ENCODE data around the gene GADD45B. TPM values are rescaled to one million over a fixed set of nuclear protein-coding genes. Genes with fewer than 3 reads are reported as not detected.

GADD45B gene
- total RNA-seq, 1 experiment from 2014 or later = 37.9 TPM

GRCh38 chr19:2490659-2491058 is 14.7 kb downstream of the GADD45B start:
- H3K4me3 ChIP-seq (replicated peaks in 1 of 2; ENCODE audit: low read depth in 1 of 2, low read length in 2 of 2) = no peak overlapping the region
- no peak for ATAC-seq
- H3K9me3 ChIP-seq (ENCODE audit: control insufficient read depth in 1 of 2, insufficient read depth in 1 of 2, low read depth in 1 of 2, low read length in 2 of 2) = no peaks in the 10 kb centered on the region
- H3K27me3 ChIP-seq (ENCODE audit: insufficient read depth, low read length) = no peaks in the 10 kb centered on the region
- intact Hi-C loops (cut with micrococcal nuclease) = no loop called here
- H3K9me2 ChIP-seq (ENCODE audit: insufficient read depth) = no peaks in the 10 kb centered on the region
- ChIA-PET POLR2A (interaction anchor here (0.6 to 1.9 kb wide), 2 partner anchors 13 to 15 kb away, joined by 4 to 6 read pairs; partner anchors contain the start of gene GADD45B), CTCF (no interaction called here), RAD21 (ENCODE audit: low non-redundant PET in 1 of 2, low total read pairs in 2 of 2, uncharacterized antibody in 2 of 2, unreplicated experiment in 2 of 2) (interaction anchor here (0.7 kb wide), 2 partner anchors 17 to 137 kb away, joined by 3 to 4 read pairs; no protein-coding TSS in a partner anchor)
- no TSS peak for BruUV-seq (replicated peaks)
- H3K36me3 ChIP-seq (ENCODE audit: control insufficient read depth in 1 of 2, insufficient read depth in 2 of 2, low read length in 2 of 2) = no peaks in the 10 kb centered on the region
- peak overlapping the region; percentile 47 for H3K4me2 ChIP-seq (ENCODE audit: low read length)
- no peaks in the 10 kb centered on the region for H3K79me2 ChIP-seq (ENCODE audit: insufficient read depth, low read length)
- H4K20me1 ChIP-seq (ENCODE audit: insufficient read depth) = no peaks in the 10 kb centered on the region
- TF ChIP-seq EZH2 (IDR thresholded peaks at IDR 0.05) = no peak
- TF ChIP-seq REST (IDR thresholded peaks at IDR 0.05; ENCODE audit: low read depth) = no peak
- no peak for TF ChIP-seq SIN3A (IDR thresholded peaks at IDR 0.05; ENCODE audit: low read depth)
- TF ChIP-seq JUND (IDR thresholded peaks at IDR 0.05) = no peak
- no peak for TF ChIP-seq MAX (IDR thresholded peaks at IDR 0.05)
- TF ChIP-seq TCF7L2 (IDR thresholded peaks at IDR 0.05; ENCODE audit: borderline replicate concordance, extremely low read depth, insufficient read depth, insufficient read length) = no peak
- no peak for TF ChIP-seq FOSL1 (IDR thresholded peaks at IDR 0.05; ENCODE audit: low read depth)
- TF ChIP-seq ATF3 (IDR thresholded peaks at IDR 0.05) = no peak
- no peak for TF ChIP-seq POLR2A (IDR thresholded peaks at IDR 0.05; ENCODE audit: borderline replicate concordance, extremely low read depth, insufficient read depth, insufficient read length)
- TF ChIP-seq CTCF (IDR thresholded peaks at IDR 0.05 in 2 of 3, conservative IDR thresholded peaks at IDR 0.05 in 1 of 3; ENCODE audit: borderline replicate concordance in 1 of 3, insufficient read depth in 1 of 3, low read depth in 2 of 3, low read length in 2 of 3) = no peak
- no peak for TF ChIP-seq CEBPB (IDR thresholded peaks at IDR 0.05; ENCODE audit: low read depth)
- TF ChIP-seq YY1 (IDR thresholded peaks at IDR 0.05; ENCODE audit: extremely low read depth, insufficient replicate concordance, low read depth, low read length) = no peak
- TF ChIP-seq RAD21 (IDR thresholded peaks at IDR 0.05; ENCODE audit: low read depth) = no peak
- TF ChIP-seq SP1 (IDR thresholded peaks at IDR 0.05; ENCODE audit: low read depth) = no peak
- no peak for TF ChIP-seq ZFX (IDR thresholded peaks at IDR 0.05)
- no peak for TF ChIP-seq CBX3 (IDR thresholded peaks at IDR 0.05; ENCODE audit: low read depth)
- no peak for TF ChIP-seq ZNF274 (IDR thresholded peaks at IDR 0.05; ENCODE audit: low read depth, low read length)
- no peak for TF ChIP-seq ZBTB33 (IDR thresholded peaks at IDR 0.05; ENCODE audit: extremely low read depth, insufficient replicate concordance, low read length)
- TF ChIP-seq EZH2phosphoT487 (IDR thresholded peaks at IDR 0.05; ENCODE audit: borderline replicate concordance) = no peak
- no peak for TF ChIP-seq ELF1 (IDR thresholded peaks at IDR 0.05; ENCODE audit: borderline replicate concordance, low read depth)
- H3K4me1 ChIP-seq (ENCODE audit: control insufficient read depth in 1 of 2, insufficient read depth in 2 of 2, low read length in 2 of 2) = peaks cover 31 to 54% of the 10 kb centered on the region in 2 experiments
- no peak overlapping the region for H2AFZ ChIP-seq (ENCODE audit: low read depth, low read length, poor library complexity, severe bottlenecking)
- H3K9ac ChIP-seq (ENCODE audit: low read length) = no peak overlapping the region
- DNase-seq (ENCODE audit: low read depth, low spot score) = no peak
- H3K27ac ChIP-seq (ENCODE audit: low read depth, low read length) = no peak overlapping the region

Data from HCT116 (cell line).